ENCODE data around the gene CEBPB.

GRCh38 chr20:50220894-50221365, 30.3 kb downstream of the CEBPB start:
- no peak for TF ChIP-seq CTCF (IDR thresholded peaks at IDR 0.05)
- no peak for TF ChIP-seq POLR2A (IDR thresholded peaks at IDR 0.05)
